HepG2 (cell line): ENCODE results near the gene IL36B.

Experiments
- E2F5 ChIP-seq: sonication (generic); formaldehyde crosslinking; conservative IDR thresholded peaks from 2 replicates; pipeline ENCODE4 v1.4.0; 2020; ENCODE audit warnings: missing genetic modification reagents
- MAX ChIP-seq: IDR thresholded peaks from 2 replicates; pipeline ENCODE4 v1.6.1; 2012; ENCODE audit warnings: inconsistent platforms
- TAF1 ChIP-seq: sonication (generic); formaldehyde crosslinking; IDR thresholded peaks from 2 replicates; pipeline ENCODE4 v1.4.0; 2020; ENCODE audit warnings: missing genetic modification reagents
- THAP8 ChIP-seq: sonication (generic); formaldehyde crosslinking; IDR thresholded peaks from 2 replicates; pipeline ENCODE4 v1.5.1; 2020; ENCODE audit warnings: missing genetic modification reagents, mild to moderate bottlenecking, borderline replicate concordance
- ZNF256 ChIP-seq: sonication (generic); formaldehyde crosslinking; conservative IDR thresholded peaks from 2 replicates; pipeline ENCODE4 v1.4.0; 2020; ENCODE audit warnings: missing genetic modification reagents
- ZNF468 ChIP-seq: sonication (generic); formaldehyde crosslinking; IDR thresholded peaks from 2 replicates; pipeline ENCODE4 v1.8.0; 2022; ENCODE audit warnings: mild to moderate bottlenecking, moderate library complexity, missing genetic modification reagents

- TF ChIP-seq TAF1 (no peak), ZNF256 (CRISPR knock-in tag) (no peak), ZNF468 (CRISPR knock-in tag) (no peak), E2F5 (no peak), THAP8 (no peak), MAX (no peak)
These were observed 4.5 kb upstream of the IL36B start for GRCh38 chr2:113057117-113057516.
